Lower lobe of right lung (tissue), 2 donors: ENCODE data around the gene SLC11A1. TPM values are rescaled to one million over a fixed set of nuclear protein-coding genes. Genes with fewer than 3 reads are reported as not detected.

Experiments
- ATAC-seq, 2 donors: fragments of 200-7000 bp; cut with Tn5 transposase; one replicate each; pipeline ENCODE4 v1.9.1; 2020 to 2022; ENCODE audit warnings: mild to moderate bottlenecking in 2 of 2, moderate library complexity in 2 of 2
- DNase-seq: peaks from one replicate; pipeline ENCODE4 v3.0.0-alpha.2; 2020
- H3K27ac ChIP-seq: fragments of 200-600 bp; one replicate; pipeline ENCODE4 v1.8.0; 2022
- H3K27me3 ChIP-seq: fragments of 200-600 bp; one replicate; pipeline ENCODE4 v1.8.0; 2022; ENCODE audit warnings: low read depth
- H3K36me3 ChIP-seq: fragments of 200-600 bp; one replicate; pipeline ENCODE4 v1.8.0; 2022; ENCODE audit warnings: mild to moderate bottlenecking
- H3K4me1 ChIP-seq: fragments of 200-600 bp; one replicate; pipeline ENCODE4 v1.8.0; 2022
- H3K4me3 ChIP-seq: fragments of 200-600 bp; one replicate; pipeline ENCODE4 v1.8.0; 2022; ENCODE audit warnings: mild to moderate bottlenecking
- H3K9me3 ChIP-seq: fragments of 200-600 bp; one replicate; pipeline ENCODE4 v1.8.0; 2022
- intact Hi-C: fragments of 100-400 bp; cut with DNase I; formaldehyde crosslinking; loops from one replicate; pipeline ENCODE4 v1.11.0; 2022
- total RNA-seq: library from RNA; stranded (reverse); fragmentation: NEBNext Ultra II Directional; extraction: Animal tissue kit (Norgen Biotek cat#: 25700); gene quantifications from one replicate; pipeline ENCODE4 v1.2.1, GENCODE V29; 2021
- TF ChIP-seq, protein P1 (sequence below): fragments of 200-600 bp; IDR thresholded peaks from one replicate; pipeline ENCODE4 v1.8.0; 2022; ENCODE audit warnings: antibody characterized with exemption, mild to moderate bottlenecking
- donor health status: DM: no; HTN: yes; CAD: no; lungs with severe emphysema.

Gene SLC11A1
- total RNA-seq, 1 donor from 2014 or later = 419 TPM

- intact Hi-C loops = no loop called here
- TF ChIP-seq, protein P1, sequence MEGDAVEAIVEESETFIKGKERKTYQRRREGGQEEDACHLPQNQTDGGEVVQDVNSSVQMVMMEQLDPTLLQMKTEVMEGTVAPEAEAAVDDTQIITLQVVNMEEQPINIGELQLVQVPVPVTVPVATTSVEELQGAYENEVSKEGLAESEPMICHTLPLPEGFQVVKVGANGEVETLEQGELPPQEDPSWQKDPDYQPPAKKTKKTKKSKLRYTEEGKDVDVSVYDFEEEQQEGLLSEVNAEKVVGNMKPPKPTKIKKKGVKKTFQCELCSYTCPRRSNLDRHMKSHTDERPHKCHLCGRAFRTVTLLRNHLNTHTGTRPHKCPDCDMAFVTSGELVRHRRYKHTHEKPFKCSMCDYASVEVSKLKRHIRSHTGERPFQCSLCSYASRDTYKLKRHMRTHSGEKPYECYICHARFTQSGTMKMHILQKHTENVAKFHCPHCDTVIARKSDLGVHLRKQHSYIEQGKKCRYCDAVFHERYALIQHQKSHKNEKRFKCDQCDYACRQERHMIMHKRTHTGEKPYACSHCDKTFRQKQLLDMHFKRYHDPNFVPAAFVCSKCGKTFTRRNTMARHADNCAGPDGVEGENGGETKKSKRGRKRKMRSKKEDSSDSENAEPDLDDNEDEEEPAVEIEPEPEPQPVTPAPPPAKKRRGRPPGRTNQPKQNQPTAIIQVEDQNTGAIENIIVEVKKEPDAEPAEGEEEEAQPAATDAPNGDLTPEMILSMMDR = no peak
- H3K36me3 ChIP-seq = no peaks in the 10 kb centered on the region
- H3K27ac ChIP-seq = peak overlapping the region; percentile 95
- DNase-seq (peak; percentile 14), ATAC-seq (no peak)
- peaks cover under 1% of the 10 kb centered on the region for H3K9me3 ChIP-seq
- H3K4me1 ChIP-seq = peaks cover 43% of the 10 kb centered on the region
- no peak overlapping the region for H3K4me3 ChIP-seq
- H3K27me3 ChIP-seq = no peaks in the 10 kb centered on the region
Measured at GRCh38 chr2:218371983-218372350, 10.1 kb upstream of the SLC11A1 start.

GRCh38 chr2:218374795-218375194 lies 7.3 kb upstream of the SLC11A1 start:
- no peak for ATAC-seq
- no peaks in the 10 kb centered on the region for H3K27me3 ChIP-seq
- DNase-seq = peak; percentile 4
- H3K9me3 ChIP-seq = no peaks in the 10 kb centered on the region
- H3K4me1 ChIP-seq = peaks cover 21% of the 10 kb centered on the region
- intact Hi-C loops = no loop called here
- TF ChIP-seq, protein P1 = no peak
- H3K4me3 ChIP-seq = no peak overlapping the region
- H3K27ac ChIP-seq = no peak overlapping the region
- no peaks in the 10 kb centered on the region for H3K36me3 ChIP-seq

GRCh38 chr2:218375212-218375611 lies 6.9 kb upstream of the SLC11A1 start:
- Histone ChIP-seq H3K27me3 (no peaks in the 10 kb centered on the region), H3K36me3 (no peaks in the 10 kb centered on the region), H3K9me3 (no peaks in the 10 kb centered on the region), H3K4me3 (no peak overlapping the region), H3K27ac (no peak overlapping the region), H3K4me1 (peaks cover 16% of the 10 kb centered on the region)
- no peak for DNase-seq
- intact Hi-C loops = no loop called here
- no peak for ATAC-seq
- TF ChIP-seq, protein P1 = no peak

DNA sequence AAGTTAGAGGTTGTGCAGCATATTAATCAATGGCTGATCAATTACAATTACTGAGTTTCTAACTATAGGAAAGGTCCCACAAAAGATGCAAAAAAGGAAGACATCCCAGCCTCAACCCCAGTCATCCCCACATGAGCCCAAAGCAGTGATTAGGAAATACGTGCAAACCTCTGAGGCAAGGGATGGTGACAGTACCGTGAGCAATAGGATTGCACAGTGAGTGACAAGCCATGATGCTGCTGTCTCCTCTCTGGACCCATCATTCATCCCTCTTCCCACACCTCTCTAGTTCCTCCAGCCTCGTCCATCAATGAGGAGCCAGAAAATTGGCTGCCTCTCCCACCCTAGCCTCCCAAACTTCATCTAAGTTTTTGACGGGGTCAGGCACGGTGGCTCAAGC lies 4.0 kb upstream of the SLC11A1 start:
- TF ChIP-seq, protein P1 = no peak
- ATAC-seq = peak; percentile 59 to 60
- no peak for DNase-seq
- H3K36me3 ChIP-seq = no peaks in the 10 kb centered on the region
- intact Hi-C loops = no loop called here
- H3K27me3 ChIP-seq = no peaks in the 10 kb centered on the region
- H3K9me3 ChIP-seq = no peaks in the 10 kb centered on the region
- no peak overlapping the region for H3K4me3 ChIP-seq
- no peak overlapping the region for H3K27ac ChIP-seq
- no peaks in the 10 kb centered on the region for H3K4me1 ChIP-seq

GRCh38 chr2:218382785-218383184 lies 712 bp downstream of the SLC11A1 start:
- Histone ChIP-seq H3K4me3 (peak overlapping the region; percentile 53), H3K4me1 (peaks cover 3% of the 10 kb centered on the region), H3K27ac (peak overlapping the region; percentile 85), H3K27me3 (no peaks in the 10 kb centered on the region), H3K9me3 (no peaks in the 10 kb centered on the region), H3K36me3 (peaks cover 7% of the 10 kb centered on the region)
- intact Hi-C loops = no loop called here
- TF ChIP-seq, protein P1 = no peak
- no peak for ATAC-seq
- no peak for DNase-seq
